ENCODE data around the gene WASHC4. TPM values are rescaled to one million over a fixed set of nuclear protein-coding genes. Genes with fewer than 3 reads are reported as not detected.

WASHC4 gene
- total RNA-seq, 1 experiment from 2014 or later, result 44.7 TPM

- Histone ChIP-seq H3K4me3 (ENCODE audit: low read depth in 2 of 2, low read length in 2 of 2) (no peak overlapping the region), H3K27me3 (ENCODE audit: control insufficient read depth, insufficient read depth, low read length) (no peaks in the 10 kb centered on the region), H3K27ac (ENCODE audit: low read length) (no peak overlapping the region), H3K36me3 (ENCODE audit: control insufficient read depth, insufficient read depth, low read length) (peaks cover 41% of the 10 kb centered on the region), H3K4me1 (ENCODE audit: control insufficient read depth, insufficient read depth, low read length) (no peaks in the 10 kb centered on the region), H3K9me3 (ENCODE audit: control insufficient read depth, insufficient read depth, low read depth, low read length) (no peaks in the 10 kb centered on the region)
- DNase-seq (ENCODE audit: low read depth, low spot score), result no peak
- ChIA-PET POLR2A (no interaction called here), CTCF (no interaction called here)
- no TSS peak for BruUV-seq (replicated peaks)
- in situ Hi-C loops (cut with HindIII; ENCODE audit: low pct_unique_long_range_greater_than_20kb, low sequenced_read_pairs), result no loop called here
- no peak for TF ChIP-seq TCF7L2 (IDR thresholded peaks at IDR 0.05; ENCODE audit: low read depth, low read length)
- TF ChIP-seq POLR2AphosphoS5 (IDR thresholded peaks at IDR 0.05; ENCODE audit: low read depth, low read length), result no peak
- no peak for TF ChIP-seq REST (IDR thresholded peaks at IDR 0.05; ENCODE audit: insufficient read depth in 1 of 2, low read depth in 2 of 2, low read length in 1 of 2)
- no peak for TF ChIP-seq SIN3A (IDR thresholded peaks at IDR 0.05; ENCODE audit: borderline replicate concordance, insufficient read depth, low read depth, low read length)
- TF ChIP-seq CTCF (IDR thresholded peaks at IDR 0.05), result no peak
- intact Hi-C loops (cut with micrococcal nuclease; ENCODE audit: unreplicated experiment), result no loop called here
- ATAC-seq, result no peak
These were observed 62.6 kb downstream of the WASHC4 start for GRCh38 chr12:105170139-105170538.

- ChIA-PET CTCF (no interaction called here), POLR2A (no interaction called here)
- Histone ChIP-seq H3K9me3 (ENCODE audit: control insufficient read depth, insufficient read depth, low read depth, low read length) (no peaks in the 10 kb centered on the region), H3K4me3 (ENCODE audit: low read depth in 2 of 2, low read length in 2 of 2) (no peak overlapping the region), H3K27ac (ENCODE audit: low read length) (no peak overlapping the region), H3K4me1 (ENCODE audit: control insufficient read depth, insufficient read depth, low read length) (no peaks in the 10 kb centered on the region), H3K36me3 (ENCODE audit: control insufficient read depth, insufficient read depth, low read length) (peaks cover 27% of the 10 kb centered on the region), H3K27me3 (ENCODE audit: control insufficient read depth, insufficient read depth, low read length) (no peaks in the 10 kb centered on the region)
- no peak for ATAC-seq
- in situ Hi-C loops (cut with HindIII; ENCODE audit: low pct_unique_long_range_greater_than_20kb, low sequenced_read_pairs), result no loop called here
- no TSS peak for BruUV-seq (replicated peaks)
- TF ChIP-seq TCF7L2 (IDR thresholded peaks at IDR 0.05; ENCODE audit: low read depth, low read length) (no peak), POLR2AphosphoS5 (IDR thresholded peaks at IDR 0.05; ENCODE audit: low read depth, low read length) (no peak), SIN3A (IDR thresholded peaks at IDR 0.05; ENCODE audit: borderline replicate concordance, insufficient read depth, low read depth, low read length) (no peak), CTCF (IDR thresholded peaks at IDR 0.05) (no peak), REST (IDR thresholded peaks at IDR 0.05; ENCODE audit: insufficient read depth in 1 of 2, low read depth in 2 of 2, low read length in 1 of 2) (no peak)
- intact Hi-C loops (cut with micrococcal nuclease; ENCODE audit: unreplicated experiment), result no loop called here
- no peak for DNase-seq (ENCODE audit: low read depth, low spot score)
These were observed 64.3 kb downstream of the WASHC4 start for GRCh38 chr12:105171691-105172436.

All from Panc1 (cell line).